SK-N-SH treated with all-trans-retinoic acid at 6 μM for 48 hours (cell line): Measurements from ENCODE around the gene STPG2.

Experiments
- ATAC-seq: fragments of 200-7000 bp; cut with Tn5 transposase; 3 replicates; pipeline ENCODE4 v1.9.1; 2020; ENCODE audit warnings: mild to moderate bottlenecking, moderate library complexity
- ARNTL ChIP-seq: fragments of 450-650 bp; formaldehyde crosslinking; IDR thresholded peaks from 2 replicates; pipeline ENCODE4 v1.5.0; 2020; ENCODE audit warnings: low read depth, mild to moderate bottlenecking, moderate library complexity, borderline replicate concordance
- BACH2 ChIP-seq: fragments of 250-450 bp; sonication (Bioruptor Pico); IDR thresholded peaks from 2 replicates; pipeline ENCODE4 v1.9.0; 2021; ENCODE audit warnings: mild to moderate bottlenecking, borderline replicate concordance
- CREB5 ChIP-seq: fragments of 250-450 bp; sonication (Bioruptor Pico); IDR thresholded peaks from 2 replicates; pipeline ENCODE4 v1.5.1; 2020; ENCODE audit warnings: low read depth, mild to moderate bottlenecking, moderate library complexity
- CSDC2 ChIP-seq: fragments of 250-450 bp; sonication (Bioruptor Pico); IDR thresholded peaks from 2 replicates; pipeline ENCODE4 v1.5.0; 2020; ENCODE audit warnings: mild to moderate bottlenecking, moderate library complexity
- ESRRG ChIP-seq: fragments of 250-450 bp; sonication (Bioruptor Pico); IDR thresholded peaks from 2 replicates; pipeline ENCODE4 v1.6.1; 2021; ENCODE audit warnings: mild to moderate bottlenecking
- GLIS3 ChIP-seq: fragments of 250-450 bp; sonication (Bioruptor Pico); IDR thresholded peaks from 2 replicates; pipeline ENCODE4 v1.5.0; 2020; ENCODE audit warnings: mild to moderate bottlenecking, moderate library complexity
- ISL1 ChIP-seq: fragments of 250-450 bp; sonication (Bioruptor Pico); IDR thresholded peaks from 2 replicates; pipeline ENCODE4 v2.1.2; 2022; ENCODE audit warnings: mild to moderate bottlenecking, moderate library complexity
- OSR1 ChIP-seq: fragments of 250-450 bp; sonication (Bioruptor Pico); IDR thresholded peaks from 2 replicates; pipeline ENCODE4 v1.8.0; 2022; ENCODE audit warnings: moderate library complexity, mild to moderate bottlenecking, inconsistent platforms
- PATZ1 ChIP-seq: fragments of 250-450 bp; sonication (Bioruptor Pico); IDR thresholded peaks from 2 replicates; pipeline ENCODE4 v1.8.0; 2020; ENCODE audit warnings: mild to moderate bottlenecking, moderate library complexity, borderline replicate concordance
- POU6F1 ChIP-seq: fragments of 250-450 bp; sonication (Bioruptor Pico); IDR thresholded peaks from 2 replicates; pipeline ENCODE4 v1.8.0; 2021; ENCODE audit warnings: low read depth, mild to moderate bottlenecking, moderate library complexity, borderline replicate concordance
- PPARA ChIP-seq: fragments of 250-450 bp; sonication (Bioruptor Pico); IDR thresholded peaks from 2 replicates; pipeline ENCODE4 v1.5.0; 2020; ENCODE audit warnings: mild to moderate bottlenecking, borderline replicate concordance
- RARB ChIP-seq: fragments of 250-450 bp; sonication (Bioruptor Pico); IDR thresholded peaks from 2 replicates; pipeline ENCODE4 v1.8.0; 2021; ENCODE audit warnings: mild to moderate bottlenecking, moderate library complexity
- TCF4 ChIP-seq: fragments of 250-450 bp; sonication (Bioruptor Pico); IDR thresholded peaks from 2 replicates; pipeline ENCODE4 v1.8.0; 2021; ENCODE audit warnings: mild to moderate bottlenecking, moderate library complexity, borderline replicate concordance
- TOX ChIP-seq: fragments of 250-450 bp; sonication (Bioruptor Pico); IDR thresholded peaks from 2 replicates; pipeline ENCODE4 v1.8.0; 2021; ENCODE audit warnings: mild to moderate bottlenecking, moderate library complexity, borderline replicate concordance
- TSHZ2 ChIP-seq: fragments of 250-450 bp; sonication (Bioruptor Pico); IDR thresholded peaks from 2 replicates; pipeline ENCODE4 v1.5.0; 2020; ENCODE audit warnings: mild to moderate bottlenecking, moderate library complexity
- ZC3H10 ChIP-seq: fragments of 250-450 bp; sonication (Bioruptor Pico); IDR thresholded peaks from 2 replicates; pipeline ENCODE4 v1.5.1; 2021; ENCODE audit warnings: mild to moderate bottlenecking, moderate library complexity
- ZFP3 ChIP-seq: fragments of 250-450 bp; sonication (Bioruptor Pico); IDR thresholded peaks from 2 replicates; pipeline ENCODE4 v1.5.0; 2020; ENCODE audit warnings: mild to moderate bottlenecking, moderate library complexity
- ZFP30 ChIP-seq: fragments of 450-650 bp; formaldehyde crosslinking; IDR thresholded peaks from 2 replicates; pipeline ENCODE4 v1.5.0; 2022; ENCODE audit warnings: mild to moderate bottlenecking, moderate library complexity
- ZNF565 ChIP-seq: fragments of 450-650 bp; formaldehyde crosslinking; conservative IDR thresholded peaks from 2 replicates; pipeline ENCODE4 v1.5.0; 2020; ENCODE audit warnings: low read depth, mild to moderate bottlenecking, moderate library complexity
- ZNF70 ChIP-seq: fragments of 450-650 bp; formaldehyde crosslinking; IDR thresholded peaks from 2 replicates; pipeline ENCODE4 v1.5.0; 2020; ENCODE audit warnings: mild to moderate bottlenecking, moderate library complexity
- ZNF8 ChIP-seq: fragments of 450-650 bp; formaldehyde crosslinking; IDR thresholded peaks from 2 replicates; pipeline ENCODE4 v1.5.0; 2020; ENCODE audit warnings: mild to moderate bottlenecking, moderate library complexity

Gene STPG2

GRCh38 chr4:97548943-97549583, 594.2 kb downstream of the STPG2 start:
- TF ChIP-seq ZC3H10 (no peak), GLIS3 (CRISPR knock-in tag) (no peak), TOX (CRISPR knock-in tag) (no peak), POU6F1 (CRISPR knock-in tag) (no peak), CREB5 (no peak), ISL1 (CRISPR knock-in tag) (no peak), PPARA (CRISPR knock-in tag) (no peak), PATZ1 (CRISPR knock-in tag) (no peak), RARB (CRISPR knock-in tag) (no peak)
- no peak for ATAC-seq

- no peak for ATAC-seq
- no peak for TF ChIP-seq OSR1 (CRISPR knock-in tag)
- no peak for TF ChIP-seq CREB5
- no peak for TF ChIP-seq ZFP3 (CRISPR knock-in tag)
- no peak for TF ChIP-seq ESRRG (CRISPR knock-in tag)
- TF ChIP-seq ISL1 (CRISPR knock-in tag) = no peak
- no peak for TF ChIP-seq CSDC2
- TF ChIP-seq ARNTL (CRISPR knock-in tag) = no peak
- TF ChIP-seq RARB (CRISPR knock-in tag) = no peak
- TF ChIP-seq ZC3H10 = no peak
- TF ChIP-seq POU6F1 (CRISPR knock-in tag) = no peak
- TF ChIP-seq ZFP30 (CRISPR knock-in tag) = no peak
- no peak for TF ChIP-seq TCF4 (CRISPR knock-in tag)
- TF ChIP-seq ZNF565 = no peak
- TF ChIP-seq ZNF8 = no peak
- TF ChIP-seq ZNF70 (CRISPR knock-in tag) = no peak
These were observed 595.1 kb downstream of the STPG2 start for GRCh38 chr4:97548186-97548585.

GRCh38 chr4:97531351-97531750, 611.9 kb downstream of the STPG2 start:
- ATAC-seq = no peak
- TF ChIP-seq CSDC2 = no peak
- no peak for TF ChIP-seq ESRRG (CRISPR knock-in tag)
- TF ChIP-seq ZNF70 (CRISPR knock-in tag) = no peak
- no peak for TF ChIP-seq ISL1 (CRISPR knock-in tag)
- TF ChIP-seq ZFP30 (CRISPR knock-in tag) = no peak
- no peak for TF ChIP-seq TSHZ2
- no peak for TF ChIP-seq BACH2 (CRISPR knock-in tag)
- no peak for TF ChIP-seq POU6F1 (CRISPR knock-in tag)
- TF ChIP-seq PPARA (CRISPR knock-in tag) = no peak
- no peak for TF ChIP-seq ZFP3 (CRISPR knock-in tag)
- no peak for TF ChIP-seq OSR1 (CRISPR knock-in tag)
- no peak for TF ChIP-seq ZNF565
- TF ChIP-seq PATZ1 (CRISPR knock-in tag) = no peak
- no peak for TF ChIP-seq ZNF8
- TF ChIP-seq TCF4 (CRISPR knock-in tag) = no peak
- TF ChIP-seq RARB (CRISPR knock-in tag) = no peak
